ENCODE data around the gene CPNE2. TPM values are rescaled to one million over a fixed set of nuclear protein-coding genes. Genes with fewer than 3 reads are reported as not detected.

The CPNE2 gene
- polyA plus RNA-seq, 1 donor (not counting 4 experiments of a cell fraction or from before 2014, with no cell fraction given): 26.5 TPM

DNA sequence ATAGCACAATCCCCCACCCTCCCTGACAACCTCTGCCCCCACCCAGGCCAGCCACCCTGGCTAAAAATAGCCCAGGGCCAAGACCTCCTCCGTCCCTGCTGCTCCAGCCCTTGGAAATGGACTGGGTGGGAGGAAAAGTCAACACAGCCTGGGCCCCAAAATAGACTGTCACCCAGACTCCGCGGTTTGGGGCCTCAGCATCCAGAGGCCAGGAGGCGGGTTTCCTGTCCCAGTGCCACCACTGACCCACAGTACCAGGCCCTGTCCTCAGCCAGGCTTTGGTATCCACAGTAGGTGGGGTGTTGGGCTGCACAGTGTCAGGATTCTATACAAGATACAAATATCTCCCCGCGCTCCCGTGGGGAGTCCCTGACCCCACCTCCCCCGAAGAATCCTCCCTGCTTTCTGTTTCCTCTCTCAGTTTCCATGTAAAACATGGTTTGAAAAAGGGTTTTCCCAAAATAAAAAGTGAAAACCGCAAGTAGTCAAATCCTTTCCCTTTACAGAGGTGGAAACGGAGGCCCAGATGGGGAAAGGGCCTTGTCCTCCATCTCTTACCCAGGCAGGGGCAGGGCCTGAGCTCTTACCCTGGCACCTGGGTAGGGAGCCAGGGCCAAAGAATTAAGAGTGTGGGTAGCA, 20.1 kb downstream of the CPNE2 start:
- no peaks in the 10 kb centered on the region for H4K20me1 ChIP-seq (ENCODE audit: control insufficient read depth, extremely low read depth, insufficient read depth, low read length)
- no peaks in the 10 kb centered on the region for H3K27me3 ChIP-seq (ENCODE audit: control insufficient read depth, extremely low read depth, insufficient read depth, low read length)
- no peaks in the 10 kb centered on the region for H3K79me2 ChIP-seq (ENCODE audit: control insufficient read depth, insufficient read depth, low read length)
- no peak overlapping the region for H3K9ac ChIP-seq (ENCODE audit: control insufficient read depth, extremely low read depth, insufficient read depth, low read length)
- no peaks in the 10 kb centered on the region for H3K4me1 ChIP-seq (ENCODE audit: control insufficient read depth, extremely low read depth, insufficient read depth, low read length)
- no peak overlapping the region for H3K4me3 ChIP-seq (ENCODE audit: control insufficient read depth in 2 of 3, extremely low read depth in 1 of 3, insufficient read depth in 2 of 3, low read depth in 1 of 3, low read length in 3 of 3)
- H3K27ac ChIP-seq (ENCODE audit: control insufficient read depth, insufficient read depth, low read length): no peak overlapping the region
- H3K9me1 ChIP-seq (ENCODE audit: control insufficient read depth, extremely low read depth, insufficient read depth, low read length): no peaks in the 10 kb centered on the region
- no peak for TF ChIP-seq EZH2 (IDR thresholded peaks at IDR 0.05; ENCODE audit: low read length)
- TF ChIP-seq, protein P1, sequence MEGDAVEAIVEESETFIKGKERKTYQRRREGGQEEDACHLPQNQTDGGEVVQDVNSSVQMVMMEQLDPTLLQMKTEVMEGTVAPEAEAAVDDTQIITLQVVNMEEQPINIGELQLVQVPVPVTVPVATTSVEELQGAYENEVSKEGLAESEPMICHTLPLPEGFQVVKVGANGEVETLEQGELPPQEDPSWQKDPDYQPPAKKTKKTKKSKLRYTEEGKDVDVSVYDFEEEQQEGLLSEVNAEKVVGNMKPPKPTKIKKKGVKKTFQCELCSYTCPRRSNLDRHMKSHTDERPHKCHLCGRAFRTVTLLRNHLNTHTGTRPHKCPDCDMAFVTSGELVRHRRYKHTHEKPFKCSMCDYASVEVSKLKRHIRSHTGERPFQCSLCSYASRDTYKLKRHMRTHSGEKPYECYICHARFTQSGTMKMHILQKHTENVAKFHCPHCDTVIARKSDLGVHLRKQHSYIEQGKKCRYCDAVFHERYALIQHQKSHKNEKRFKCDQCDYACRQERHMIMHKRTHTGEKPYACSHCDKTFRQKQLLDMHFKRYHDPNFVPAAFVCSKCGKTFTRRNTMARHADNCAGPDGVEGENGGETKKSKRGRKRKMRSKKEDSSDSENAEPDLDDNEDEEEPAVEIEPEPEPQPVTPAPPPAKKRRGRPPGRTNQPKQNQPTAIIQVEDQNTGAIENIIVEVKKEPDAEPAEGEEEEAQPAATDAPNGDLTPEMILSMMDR (optimal IDR thresholded peaks at IDR 0.05 in 1 of 3, IDR thresholded peaks at IDR 0.05 in 1 of 3, conservative IDR thresholded peaks at IDR 0.05 in 1 of 3; ENCODE audit: extremely low read depth in 1 of 3, insufficient read depth in 2 of 3, low read length in 3 of 3): no peak
- no peak overlapping the region for H3K4me2 ChIP-seq (ENCODE audit: control insufficient read depth, extremely low read depth, insufficient read depth, low read depth, low read length)
- H3K36me3 ChIP-seq (ENCODE audit: control insufficient read depth in 2 of 2, extremely low read depth in 1 of 2, insufficient read depth in 2 of 2, low read length in 2 of 2): no peaks in the 10 kb centered on the region
- H2AFZ ChIP-seq (ENCODE audit: control insufficient read depth, low read length): no peak overlapping the region
- FAIRE-seq: no peak
- no peak for DNase-seq (ENCODE audit: low read depth, low spot score)
- dilution Hi-C loops (cut with MboI; ENCODE audit: extremely low pct_ligation_motif_present, low sequenced_read_pairs): no loop called here
- no peaks in the 10 kb centered on the region for H3K9me3 ChIP-seq (ENCODE audit: control insufficient read depth, low read depth, low read length)

DNA sequence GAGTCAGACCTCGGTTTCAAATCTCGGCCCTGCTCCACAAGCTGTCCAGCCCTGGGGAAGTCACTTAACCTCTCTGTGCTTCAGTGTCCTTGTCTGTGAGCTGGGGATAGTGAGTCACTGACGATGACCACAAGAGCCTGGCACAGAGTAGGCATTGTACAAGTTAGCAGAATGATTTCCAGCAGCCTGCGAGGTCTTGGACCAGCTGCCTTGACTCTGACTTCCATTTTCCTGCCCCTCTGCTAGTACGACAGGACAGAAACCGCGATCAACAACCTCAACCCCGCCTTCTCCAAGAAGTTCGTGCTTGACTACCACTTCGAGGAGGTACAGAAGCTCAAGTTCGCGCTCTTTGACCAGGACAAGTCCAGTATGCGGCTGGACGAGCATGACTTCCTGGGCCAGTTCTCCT, 20.7 kb downstream of the CPNE2 start:
- Histone ChIP-seq H3K27me3 (ENCODE audit: control insufficient read depth, extremely low read depth, insufficient read depth, low read length) (no peaks in the 10 kb centered on the region), H3K9me1 (ENCODE audit: control insufficient read depth, extremely low read depth, insufficient read depth, low read length) (no peaks in the 10 kb centered on the region), H3K9me3 (ENCODE audit: control insufficient read depth, low read depth, low read length) (no peaks in the 10 kb centered on the region), H3K4me1 (ENCODE audit: control insufficient read depth, extremely low read depth, insufficient read depth, low read length) (no peaks in the 10 kb centered on the region), H3K4me2 (ENCODE audit: control insufficient read depth, extremely low read depth, insufficient read depth, low read depth, low read length) (no peak overlapping the region), H2AFZ (ENCODE audit: control insufficient read depth, low read length) (no peak overlapping the region), H3K27ac (ENCODE audit: control insufficient read depth, insufficient read depth, low read length) (no peak overlapping the region), H3K4me3 (ENCODE audit: control insufficient read depth in 2 of 3, extremely low read depth in 1 of 3, insufficient read depth in 2 of 3, low read depth in 1 of 3, low read length in 3 of 3) (no peak overlapping the region), H3K79me2 (ENCODE audit: control insufficient read depth, insufficient read depth, low read length) (no peaks in the 10 kb centered on the region), H4K20me1 (ENCODE audit: control insufficient read depth, extremely low read depth, insufficient read depth, low read length) (no peaks in the 10 kb centered on the region), H3K36me3 (ENCODE audit: control insufficient read depth in 2 of 2, extremely low read depth in 1 of 2, insufficient read depth in 2 of 2, low read length in 2 of 2) (no peaks in the 10 kb centered on the region), H3K9ac (ENCODE audit: control insufficient read depth, extremely low read depth, insufficient read depth, low read length) (no peak overlapping the region)
- TF ChIP-seq EZH2 (IDR thresholded peaks at IDR 0.05; ENCODE audit: low read length): no peak
- TF ChIP-seq, protein P1 (optimal IDR thresholded peaks at IDR 0.05 in 1 of 3, IDR thresholded peaks at IDR 0.05 in 1 of 3, conservative IDR thresholded peaks at IDR 0.05 in 1 of 3; ENCODE audit: extremely low read depth in 1 of 3, insufficient read depth in 2 of 3, low read length in 3 of 3): no peak
- FAIRE-seq (no peak), DNase-seq (ENCODE audit: low read depth, low spot score) (no peak)
- dilution Hi-C loops (cut with MboI; ENCODE audit: extremely low pct_ligation_motif_present, low sequenced_read_pairs): no loop called here

Measured in keratinocyte (primary cell).